PC-3 (cell line): ENCODE data around the gene TSKS. TPM values are rescaled to one million over a fixed set of nuclear protein-coding genes. Genes with fewer than 3 reads are reported as not detected.

ENCODE experiments used
- ATAC-seq: fragments of 200-7000 bp; cut with Tn5 transposase; 2 replicates; pipeline ENCODE4 v1.9.1; 2020; ENCODE audit warnings: mild to moderate bottlenecking, moderate library complexity
- BruUV-seq: library from RNA; stranded (reverse); fragments of 400-500 nt; replicated peaks from 2 replicates; lab custom pipeline; 2021; lab: Mats Ljungman, UMichigan
- CTCF ChIA-PET: fragments of 300-600 bp; sonication (Branson Sonifier 250); formaldehyde crosslinking; loops from one replicate; lab custom pipeline; 2022; ENCODE audit warnings: antibody characterized with exemption; lab: Charles Lee
- POLR2A ChIA-PET: fragments of 300-600 bp; sonication (Branson Sonifier 250); formaldehyde crosslinking; loops from one replicate; lab custom pipeline; 2022; ENCODE audit warnings: antibody characterized with exemption; ENCODE audit not compliant: unreplicated experiment; lab: Charles Lee
- DNase-seq: peaks from one replicate; pipeline ENCODE4 v3.0.0-alpha.2; 2015
- H2AFZ ChIP-seq: fragments of 300-600 bp; sonication (generic); 2 replicates; pipeline ENCODE4 v1.6.0; 2016; ENCODE audit warnings: antibody characterized with exemption, low read length
- H3F3A ChIP-seq: fragments of 300-600 bp; sonication (generic); one replicate; pipeline ENCODE4 v1.6.0; 2017; ENCODE audit warnings: antibody characterized with exemption, low read length, control low read depth, mild to moderate bottlenecking; ENCODE audit not compliant: unreplicated experiment
- H3K27ac ChIP-seq: fragments of 300-600 bp; sonication (generic); 2 replicates; pipeline ENCODE4 v1.5.1; 2016; ENCODE audit warnings: mild to moderate bottlenecking, low read length
- H3K27me3 ChIP-seq: fragments of 300-600 bp; sonication (generic); 2 replicates; pipeline ENCODE4 v1.6.1; 2016; ENCODE audit warnings: low read length, mixed read lengths
- H3K36me3 ChIP-seq: fragments of 300-600 bp; sonication (generic); 2 replicates; pipeline ENCODE4 v1.6.1; 2016; ENCODE audit warnings: low read depth, mixed run types, low read length, mixed read lengths
- H3K4me1 ChIP-seq: fragments of 300-600 bp; sonication (generic); 2 replicates; pipeline ENCODE4 v1.5.1; 2016; ENCODE audit warnings: low read length; ENCODE audit not compliant: insufficient read depth
- H3K4me2 ChIP-seq: fragments of 300-600 bp; sonication (generic); 2 replicates; pipeline ENCODE4 v1.6.0; 2016; ENCODE audit warnings: low read length
- H3K4me3 ChIP-seq: fragments of 300-600 bp; sonication (generic); 2 replicates; pipeline ENCODE4 v1.5.1; 2016; ENCODE audit warnings: mild to moderate bottlenecking, low read length, mixed read lengths
- H3K79me2 ChIP-seq: fragments of 300-600 bp; sonication (generic); 2 replicates; pipeline ENCODE4 v1.6.1; 2017; ENCODE audit warnings: low read length, mixed read lengths
- H3K9ac ChIP-seq: fragments of 300-600 bp; sonication (generic); 2 replicates; pipeline ENCODE4 v1.6.0; 2016; ENCODE audit warnings: mild to moderate bottlenecking, low read length
- H3K9me2 ChIP-seq: fragments of 300-600 bp; sonication (generic); replicated peaks from 2 replicates; pipeline ENCODE4 v1.6.1; 2016; ENCODE audit warnings: mixed run types, low read length, mixed read lengths
- H3K9me3 ChIP-seq: fragments of 300-600 bp; sonication (generic); 2 replicates; pipeline ENCODE4 v1.6.1; 2016; ENCODE audit warnings: low read length, mixed read lengths
- H4K20me1 ChIP-seq: fragments of 300-600 bp; sonication (generic); 2 replicates; pipeline ENCODE4 v1.6.1; 2016; ENCODE audit warnings: low read length, mixed read lengths
- CTCF ChIP-seq: fragments of 300-600 bp; sonication (generic); conservative IDR thresholded peaks from 2 replicates; pipeline ENCODE4 v1.5.1; 2017; ENCODE audit warnings: antibody characterized with exemption, low read depth, mild to moderate bottlenecking, low read length
- EZH2 ChIP-seq: fragments of 300-600 bp; sonication (generic); IDR thresholded peaks from one replicate; pipeline ENCODE4 v1.6.1; 2017; ENCODE audit warnings: antibody characterized with exemption, mild to moderate bottlenecking, low read length; ENCODE audit not compliant: unreplicated experiment
- EZH2phosphoT487 ChIP-seq: fragments of 300-600 bp; sonication (generic); IDR thresholded peaks from 2 replicates; pipeline ENCODE4 v1.6.1; 2018; ENCODE audit warnings: mild to moderate bottlenecking, antibody characterized with exemption, low read length, borderline replicate concordance
- intact Hi-C: fragments of 100-400 bp; cut with micrococcal nuclease; formaldehyde crosslinking; loops from 2 replicates; pipeline ENCODE4 v1.9.0; 2023
- total RNA-seq: library from RNA; depleted of rRNA; stranded (reverse); fragments of >200 nt; gene quantifications from 2 replicates; pipeline ENCODE4 v1.2.3, GENCODE V29; 2014

The TSKS gene
- total RNA-seq, 1 experiment from 2014 or later = not detected

DNA sequence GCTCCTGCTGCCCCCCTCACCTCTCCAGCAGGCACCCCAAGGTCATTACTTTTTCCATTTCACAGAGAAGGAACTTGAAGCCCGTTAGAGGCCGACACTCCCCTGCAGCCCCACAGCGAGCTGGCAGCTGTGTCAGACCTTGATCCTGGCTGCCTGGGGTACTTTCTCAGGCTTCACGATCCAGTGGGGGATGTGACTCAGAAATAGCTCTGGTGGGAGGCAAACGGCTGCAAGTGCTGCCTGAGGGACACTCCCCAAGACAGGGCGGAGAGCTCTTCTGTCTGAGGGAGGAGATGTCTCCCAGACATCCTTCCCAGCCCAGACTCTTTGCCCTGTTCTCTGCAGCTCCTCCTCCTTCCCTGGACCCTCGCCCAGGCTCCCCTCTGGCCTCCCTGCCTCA is 4.8 kb downstream of the TSKS start:
- H3K27me3 ChIP-seq = no peaks in the 10 kb centered on the region
- no peak overlapping the region for H3K9ac ChIP-seq
- intact Hi-C loops = no loop called here
- peaks cover 4% of the 10 kb centered on the region for H3F3A ChIP-seq
- no peaks in the 10 kb centered on the region for H3K36me3 ChIP-seq
- H2AFZ ChIP-seq = peak overlapping the region; percentile 37; the same call in 1 of the 2 replicates
- peak; percentile 42 for DNase-seq
- H3K4me3 ChIP-seq = no peak overlapping the region
- no peaks in the 10 kb centered on the region for H3K9me2 ChIP-seq
- POLR2A ChIA-PET = interaction anchor here (0.6 kb wide), 1 partner anchor 91 kb away, joined by 3 read pairs; no protein-coding TSS in a partner anchor
- H4K20me1 ChIP-seq = no peaks in the 10 kb centered on the region
- CTCF ChIA-PET = interaction anchor here (0.8 kb wide), 1 partner anchor 79 kb away, joined by 3 read pairs; no protein-coding TSS in a partner anchor
- no peaks in the 10 kb centered on the region for H3K4me1 ChIP-seq
- no peaks in the 10 kb centered on the region for H3K9me3 ChIP-seq
- H3K4me2 ChIP-seq = peak overlapping the region; percentile 4; the same call in 1 of the 2 replicates
- TF ChIP-seq EZH2 = no peak
- TF ChIP-seq EZH2phosphoT487 = no peak
- no peak for TF ChIP-seq CTCF
- no TSS peak for BruUV-seq
- no peaks in the 10 kb centered on the region for H3K79me2 ChIP-seq
- no peak overlapping the region for H3K27ac ChIP-seq
- peak; percentile 60 for ATAC-seq

- no peak for ATAC-seq
- no peak overlapping the region for H3K4me3 ChIP-seq
- no peaks in the 10 kb centered on the region for H3K79me2 ChIP-seq
- H4K20me1 ChIP-seq = no peaks in the 10 kb centered on the region
- no peaks in the 10 kb centered on the region for H3K27me3 ChIP-seq
- ChIA-PET CTCF (interaction anchor here (0.7 kb wide), 1 partner anchor 38 kb away, joined by 7 read pairs; no protein-coding TSS in a partner anchor), POLR2A (no interaction called here)
- no TSS peak for BruUV-seq
- H3F3A ChIP-seq = peaks cover 4% of the 10 kb centered on the region
- H2AFZ ChIP-seq = no peak overlapping the region
- TF ChIP-seq CTCF (no peak), EZH2 (no peak), EZH2phosphoT487 (no peak)
- H3K9ac ChIP-seq = no peak overlapping the region
- 0 out of 2 replicates have a peak overlapping the region, but pooled peaks have one; percentile 2 for H3K27ac ChIP-seq
- no peaks in the 10 kb centered on the region for H3K9me2 ChIP-seq
- no peaks in the 10 kb centered on the region for H3K9me3 ChIP-seq
- DNase-seq = no peak
- no peaks in the 10 kb centered on the region for H3K4me1 ChIP-seq
- H3K4me2 ChIP-seq = no peak overlapping the region
- H3K36me3 ChIP-seq = no peaks in the 10 kb centered on the region
- intact Hi-C loops = no loop called here
These were observed 7.2 kb downstream of the TSKS start for GRCh38 chr19:49755956-49756355.

GRCh38 chr19:49752701-49753100 is 10.4 kb downstream of the TSKS start:
- Histone ChIP-seq H3K79me2 (no peaks in the 10 kb centered on the region), H3K27ac (no peak overlapping the region), H3K36me3 (no peaks in the 10 kb centered on the region), H4K20me1 (no peaks in the 10 kb centered on the region), H3F3A (peaks cover 4% of the 10 kb centered on the region), H3K4me2 (no peak overlapping the region), H3K27me3 (no peaks in the 10 kb centered on the region), H3K4me3 (no peak overlapping the region), H3K9me2 (no peaks in the 10 kb centered on the region), H2AFZ (no peak overlapping the region), H3K9me3 (no peaks in the 10 kb centered on the region), H3K9ac (no peak overlapping the region), H3K4me1 (no peaks in the 10 kb centered on the region)
- DNase-seq (no peak), ATAC-seq (no peak)
- CTCF ChIA-PET = no interaction called here
- no TSS peak for BruUV-seq
- POLR2A ChIA-PET = no interaction called here
- TF ChIP-seq EZH2phosphoT487 (no peak), EZH2 (no peak), CTCF (no peak)
- intact Hi-C loops = loop anchor here (5.0 kb wide), 2 partner anchors 65 to 95 kb away; partner anchors contain the start of gene MED25
